Endothelial cell of umbilical vein (primary cell): ENCODE data around the gene ATP6V1G3. TPM values are rescaled to one million over a fixed set of nuclear protein-coding genes. Genes with fewer than 3 reads are reported as not detected.

Experiments used
- BruUV-seq: library from RNA; stranded (reverse); fragments of 400-500 nt; replicated peaks from 2 replicates; lab custom pipeline; 2021; lab: Mats Ljungman, UMichigan
- CTCF ChIA-PET: fragments of 300-600, 350-600 bp; sonication (Branson Sonifier 250); formaldehyde crosslinking; loops from one replicate; lab custom pipeline; 2021; ENCODE audit warnings: antibody characterized with exemption, inconsistent platforms; lab: Charles Lee
- POLR2A ChIA-PET: fragments of 300-600, 350-600 bp; sonication (Branson Sonifier 250); formaldehyde crosslinking; loops from one replicate; lab custom pipeline; 2021; ENCODE audit warnings: antibody characterized with exemption, inconsistent platforms; lab: Charles Lee
- DNase-seq: peaks from one replicate; pipeline ENCODE4 v3.0.0-alpha.2; 2011; ENCODE audit warnings: low read depth, low spot score
- FAIRE-seq: peaks from 2 replicates; lab custom pipeline; 2011; peaks lifted over from hg19 to GRCh38; lab: Jason Lieb, UNC
- H2AFZ ChIP-seq: 2 replicates; pipeline ENCODE4 v1.6.0; 2012; ENCODE audit warnings: low read depth, low read length, control low read depth, inconsistent platforms
- H3K27ac ChIP-seq: 2 replicates; pipeline ENCODE4 v1.5.1; 2011; ENCODE audit warnings: low read depth, mild to moderate bottlenecking, control low read depth, low read length, moderate library complexity; ENCODE audit not compliant: insufficient read depth
- H3K27me3 ChIP-seq, 2 experiments: 2 replicates each; pipeline versions ENCODE4 v1.6.0 to v1.6.1; 2011; ENCODE audit warnings: low read length in 2 of 2, mixed read lengths in 1 of 2; ENCODE audit not compliant: control insufficient read depth in 2 of 2, insufficient read depth in 2 of 2
- H3K36me3 ChIP-seq, 2 experiments: 2 replicates in 1 of 2; 3 replicates in 1 of 2; pipeline ENCODE4 v1.5.1; 2011; ENCODE audit warnings: low read length in 2 of 2, mild to moderate bottlenecking in 1 of 2, moderate library complexity in 1 of 2; ENCODE audit not compliant: control insufficient read depth in 2 of 2, insufficient read depth in 2 of 2; ENCODE audit errors: extremely low read depth in 1 of 2
- H3K4me1 ChIP-seq: 3 replicates; pipeline ENCODE4 v1.5.1; 2011; ENCODE audit warnings: mild to moderate bottlenecking, low read length; ENCODE audit not compliant: control insufficient read depth, insufficient read depth; ENCODE audit errors: extremely low read depth
- H3K4me2 ChIP-seq: 2 replicates; pipeline ENCODE4 v1.6.1; 2011; ENCODE audit warnings: low read length, control low read depth, mixed read lengths; ENCODE audit not compliant: insufficient read depth
- H3K4me3 ChIP-seq, 3 experiments: fragments of 200-600 bp in 1 of 3; sonication (generic), shearing (Covaris generic) in 1 of 3; replicated peaks in 1 of 3; 2 replicates each; pipeline ENCODE4 v1.5.1; 2011 to 2016; ENCODE audit warnings: control low read depth in 3 of 3, low read length in 3 of 3, mild to moderate bottlenecking in 2 of 3, inconsistent platforms in 1 of 3, low read depth in 1 of 3, moderate library complexity in 1 of 3; ENCODE audit not compliant: insufficient read depth in 1 of 3
- H3K79me2 ChIP-seq: 2 replicates; pipeline ENCODE4 v1.6.0; 2012; ENCODE audit warnings: low read length, inconsistent platforms; ENCODE audit not compliant: control insufficient read depth, insufficient read depth
- H3K9ac ChIP-seq: replicated peaks from 2 replicates; pipeline ENCODE3; 2011; ENCODE audit warnings: low read length, control low read depth; ENCODE audit not compliant: insufficient read depth; ENCODE audit errors: extremely low read depth
- H3K9me1 ChIP-seq: replicated peaks from 3 replicates; pipeline ENCODE4 v1.6.0; 2011; ENCODE audit warnings: mild to moderate bottlenecking, low read length; ENCODE audit not compliant: control insufficient read depth, insufficient read depth; ENCODE audit errors: extremely low read depth
- H3K9me3 ChIP-seq: replicated peaks from 2 replicates; pipeline ENCODE4 v1.5.1; 2012; ENCODE audit warnings: low read length, inconsistent platforms; ENCODE audit not compliant: control insufficient read depth, insufficient read depth
- H4K20me1 ChIP-seq: replicated peaks from 2 replicates; pipeline ENCODE3; 2011; ENCODE audit warnings: mild to moderate bottlenecking, low read length; ENCODE audit not compliant: control insufficient read depth, insufficient read depth; ENCODE audit errors: extremely low read depth
- EZH2 ChIP-seq: IDR thresholded peaks from 2 replicates; pipeline ENCODE4 v1.6.1; 2012; ENCODE audit warnings: borderline replicate concordance, low read depth, mild to moderate bottlenecking, moderate library complexity, low read length, inconsistent platforms; ENCODE audit not compliant: severe bottlenecking
- FOS ChIP-seq: IDR thresholded peaks from 2 replicates; pipeline ENCODE4 v1.6.1; 2011; ENCODE audit warnings: mild to moderate bottlenecking, low read length, moderate library complexity, borderline replicate concordance; ENCODE audit not compliant: insufficient read depth
- GATA2 ChIP-seq: IDR thresholded peaks from 2 replicates; pipeline ENCODE4 v1.7.0; 2011; ENCODE audit warnings: low read depth, mild to moderate bottlenecking, moderate library complexity, mixed read lengths, low read length; ENCODE audit not compliant: insufficient read length, insufficient read depth
- JUN ChIP-seq: IDR thresholded peaks from 2 replicates; pipeline ENCODE4 v1.6.1; 2011; ENCODE audit warnings: borderline replicate concordance, low read depth; ENCODE audit not compliant: insufficient read length, insufficient read depth
- MYC ChIP-seq: IDR thresholded peaks from one replicate; pipeline ENCODE4 v1.6.1; 2011; ENCODE audit warnings: mild to moderate bottlenecking, low read depth, low read length
- POLR2A ChIP-seq: IDR thresholded peaks from 2 replicates; pipeline ENCODE4 v1.6.1; 2012; ENCODE audit warnings: low read depth, mild to moderate bottlenecking, control low read depth, low read length
- POLR2AphosphoS5 ChIP-seq: IDR thresholded peaks from 2 replicates; pipeline ENCODE4 v1.6.1; 2012; ENCODE audit warnings: low read depth, mild to moderate bottlenecking, control low read depth, low read length, moderate library complexity; ENCODE audit not compliant: insufficient read depth
- dilution Hi-C: fragments of 300-500 bp; cut with MboI; formaldehyde crosslinking; loops from one replicate; pipeline ENCODE4 v1.15.0; 2019; ENCODE audit warnings: low sequenced_read_pairs; ENCODE audit not compliant: extremely low pct_ligation_motif_present
- intact Hi-C: fragments of 100-400 bp; cut with micrococcal nuclease; formaldehyde crosslinking; loops from one replicate; pipeline ENCODE4 v1.10.0; 2022
- polyA plus RNA-seq, 4 experiments: library from polyadenylated mRNA; depleted of rRNA in 3 of 4; stranded (reverse) in 3 of 4; unstranded in 1 of 4; fragments of >200 nt; gene quantifications; 2 replicates each; pipeline versions ENCODE4 v1.2.1 to v1.2.3, GENCODE V29; 2011 to 2012; ENCODE audit warnings: missing spikeins in 1 of 4
- total RNA-seq: library from RNA; stranded (reverse); gene quantifications from 2 replicates; pipeline ENCODE4 v1.2.3, GENCODE V29; 2021
- TF ChIP-seq, protein P1 (sequence below): IDR thresholded peaks from 2 replicates; pipeline ENCODE4 v1.6.1; 2011; ENCODE audit not compliant: insufficient read depth, insufficient read length
- TF ChIP-seq, protein P2 (sequence below), 2 donors: IDR thresholded peaks; 1 replicate in 1 of 2; 2 replicates in 1 of 2; pipeline ENCODE4 v1.5.1; 2011; ENCODE audit warnings: low read length in 2 of 2, mild to moderate bottlenecking in 2 of 2, moderate library complexity in 2 of 2, control low read depth in 1 of 2, inconsistent platforms in 1 of 2, low read depth in 1 of 2; ENCODE audit not compliant: insufficient read depth in 1 of 2; ENCODE audit errors: extremely low read depth in 1 of 2

Gene ATP6V1G3
- total and polyA plus RNA-seq, 2 donors (not counting 3 experiments of a cell fraction or from before 2014, with no cell fraction given) = not detected

DNA sequence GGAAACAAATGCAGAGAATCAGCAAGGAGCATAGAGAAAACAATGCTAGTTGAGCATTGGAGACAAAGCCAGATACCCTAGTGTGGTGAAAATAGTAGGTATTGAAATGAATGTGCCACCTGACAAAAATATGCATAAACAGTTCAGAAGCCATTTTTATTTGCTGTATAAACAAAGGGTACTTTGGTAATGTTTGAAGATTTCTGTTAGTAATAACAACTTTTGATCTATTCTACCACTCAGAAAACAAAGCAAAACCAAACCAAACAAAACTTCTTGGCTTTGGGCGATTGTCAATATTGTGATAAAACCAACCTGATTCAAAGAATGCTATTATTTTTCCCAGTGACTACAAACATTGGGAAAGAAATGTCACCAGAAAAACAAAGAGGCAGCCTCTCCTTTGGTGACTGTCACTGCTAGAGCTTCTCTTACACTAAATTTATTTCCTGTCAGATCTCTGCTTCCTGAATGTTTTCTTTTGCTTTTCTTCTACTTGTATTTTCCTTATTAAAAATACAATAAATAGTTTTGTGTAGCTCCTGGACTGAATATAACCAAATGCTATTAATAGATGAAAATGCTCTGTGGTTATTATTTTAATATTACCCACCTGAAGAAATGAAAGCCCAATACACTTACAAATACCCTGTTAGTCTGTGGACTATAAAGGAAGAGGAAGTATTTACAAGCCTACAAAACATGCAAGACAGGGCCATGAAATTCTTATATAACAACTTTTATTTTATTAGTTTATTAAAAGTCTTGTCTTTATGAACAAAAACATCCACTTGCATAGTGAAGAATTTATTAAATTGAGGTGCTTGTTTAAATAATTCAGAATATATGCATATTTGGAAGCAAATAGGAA is 5.7 kb downstream of the ATP6V1G3 start:
- POLR2A ChIA-PET = no interaction called here
- FAIRE-seq (no peak), DNase-seq (no peak)
- TF ChIP-seq FOS (no peak), JUN (no peak), POLR2A (no peak), GATA2 (no peak), EZH2 (no peak), POLR2AphosphoS5 (no peak), MYC (no peak)
- TF ChIP-seq, protein P1, sequence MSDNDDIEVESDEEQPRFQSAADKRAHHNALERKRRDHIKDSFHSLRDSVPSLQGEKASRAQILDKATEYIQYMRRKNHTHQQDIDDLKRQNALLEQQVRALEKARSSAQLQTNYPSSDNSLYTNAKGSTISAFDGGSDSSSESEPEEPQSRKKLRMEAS = no peak
- TF ChIP-seq, protein P2, sequence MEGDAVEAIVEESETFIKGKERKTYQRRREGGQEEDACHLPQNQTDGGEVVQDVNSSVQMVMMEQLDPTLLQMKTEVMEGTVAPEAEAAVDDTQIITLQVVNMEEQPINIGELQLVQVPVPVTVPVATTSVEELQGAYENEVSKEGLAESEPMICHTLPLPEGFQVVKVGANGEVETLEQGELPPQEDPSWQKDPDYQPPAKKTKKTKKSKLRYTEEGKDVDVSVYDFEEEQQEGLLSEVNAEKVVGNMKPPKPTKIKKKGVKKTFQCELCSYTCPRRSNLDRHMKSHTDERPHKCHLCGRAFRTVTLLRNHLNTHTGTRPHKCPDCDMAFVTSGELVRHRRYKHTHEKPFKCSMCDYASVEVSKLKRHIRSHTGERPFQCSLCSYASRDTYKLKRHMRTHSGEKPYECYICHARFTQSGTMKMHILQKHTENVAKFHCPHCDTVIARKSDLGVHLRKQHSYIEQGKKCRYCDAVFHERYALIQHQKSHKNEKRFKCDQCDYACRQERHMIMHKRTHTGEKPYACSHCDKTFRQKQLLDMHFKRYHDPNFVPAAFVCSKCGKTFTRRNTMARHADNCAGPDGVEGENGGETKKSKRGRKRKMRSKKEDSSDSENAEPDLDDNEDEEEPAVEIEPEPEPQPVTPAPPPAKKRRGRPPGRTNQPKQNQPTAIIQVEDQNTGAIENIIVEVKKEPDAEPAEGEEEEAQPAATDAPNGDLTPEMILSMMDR (IDR thresholded peaks at IDR 0.05; ENCODE audit: extremely low read depth in 1 of 2, insufficient read depth in 1 of 2, low read depth in 1 of 2, low read length in 2 of 2) = no peak
- dilution Hi-C loops (no loop called here), intact Hi-C loops (no loop called here)
- no peaks in the 10 kb centered on the region for H3K36me3 ChIP-seq
- H3K4me2 ChIP-seq = no peak overlapping the region
- peaks cover 1% of the 10 kb centered on the region for H3K4me1 ChIP-seq
- no peak overlapping the region for H2AFZ ChIP-seq
- BruUV-seq = no TSS peak
- H3K27ac ChIP-seq = no peak overlapping the region
- H3K9ac ChIP-seq = no peak overlapping the region
- no peaks in the 10 kb centered on the region for H3K9me1 ChIP-seq
- H3K9me3 ChIP-seq = no peaks in the 10 kb centered on the region
- CTCF ChIA-PET = interaction anchor here (1.9 kb wide), 1 partner anchor 24 kb away, joined by 4 read pairs; no protein-coding TSS in a partner anchor
- H3K27me3 ChIP-seq = no peaks in the 10 kb centered on the region
- H3K4me3 ChIP-seq = no peak overlapping the region
- no peaks in the 10 kb centered on the region for H4K20me1 ChIP-seq
- no peaks in the 10 kb centered on the region for H3K79me2 ChIP-seq
